ENCODE measurements around the gene LRMDA. TPM values are rescaled to one million over a fixed set of nuclear protein-coding genes. Genes with fewer than 3 reads are reported as not detected.

LRMDA gene
- total RNA-seq, 1 experiment from 2014 or later = 1.2 TPM

DNA sequence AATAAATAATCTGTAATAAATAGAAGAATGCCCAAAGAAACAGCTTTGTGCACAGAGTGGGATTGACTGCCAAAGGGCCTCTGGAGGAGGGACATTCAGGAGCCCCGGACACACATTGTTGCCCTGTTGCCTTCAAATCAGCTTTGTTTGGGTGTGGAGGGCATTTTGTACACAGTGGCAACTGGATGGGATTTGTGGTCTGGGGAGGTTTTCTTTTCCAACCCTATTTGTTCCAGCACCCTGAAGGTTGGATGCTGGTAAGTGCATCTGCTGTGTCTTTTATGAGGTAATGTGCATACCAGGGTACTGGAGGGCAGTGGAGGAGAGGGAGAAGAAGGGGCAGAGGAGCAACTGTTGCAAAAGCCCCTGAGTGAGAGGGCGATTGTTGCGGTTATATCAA is 6.3 kb downstream of the LRMDA start:
- ATAC-seq = no peak
- 0 out of 2 replicates have a peak, but pooled peaks cover 9% of the 10 kb centered on the region for H3K36me3 ChIP-seq (ENCODE audit: low read depth, low read length)
- H3K4me3 ChIP-seq (ENCODE audit: low read length) = no peak overlapping the region
- H3K9ac ChIP-seq (ENCODE audit: low read length) = no peak overlapping the region
- no peaks in the 10 kb centered on the region for H3F3A ChIP-seq (ENCODE audit: low read length, unreplicated experiment)
- no peak for DNase-seq
- no peak for TF ChIP-seq EZH2 (IDR thresholded peaks at IDR 0.05; ENCODE audit: low read length, unreplicated experiment)
- TF ChIP-seq EZH2phosphoT487 (IDR thresholded peaks at IDR 0.05; ENCODE audit: borderline replicate concordance, low read length) = no peak
- TF ChIP-seq, protein P1, sequence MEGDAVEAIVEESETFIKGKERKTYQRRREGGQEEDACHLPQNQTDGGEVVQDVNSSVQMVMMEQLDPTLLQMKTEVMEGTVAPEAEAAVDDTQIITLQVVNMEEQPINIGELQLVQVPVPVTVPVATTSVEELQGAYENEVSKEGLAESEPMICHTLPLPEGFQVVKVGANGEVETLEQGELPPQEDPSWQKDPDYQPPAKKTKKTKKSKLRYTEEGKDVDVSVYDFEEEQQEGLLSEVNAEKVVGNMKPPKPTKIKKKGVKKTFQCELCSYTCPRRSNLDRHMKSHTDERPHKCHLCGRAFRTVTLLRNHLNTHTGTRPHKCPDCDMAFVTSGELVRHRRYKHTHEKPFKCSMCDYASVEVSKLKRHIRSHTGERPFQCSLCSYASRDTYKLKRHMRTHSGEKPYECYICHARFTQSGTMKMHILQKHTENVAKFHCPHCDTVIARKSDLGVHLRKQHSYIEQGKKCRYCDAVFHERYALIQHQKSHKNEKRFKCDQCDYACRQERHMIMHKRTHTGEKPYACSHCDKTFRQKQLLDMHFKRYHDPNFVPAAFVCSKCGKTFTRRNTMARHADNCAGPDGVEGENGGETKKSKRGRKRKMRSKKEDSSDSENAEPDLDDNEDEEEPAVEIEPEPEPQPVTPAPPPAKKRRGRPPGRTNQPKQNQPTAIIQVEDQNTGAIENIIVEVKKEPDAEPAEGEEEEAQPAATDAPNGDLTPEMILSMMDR (conservative IDR thresholded peaks at IDR 0.05; ENCODE audit: low read depth, low read length) = no peak
- H3K27me3 ChIP-seq (ENCODE audit: low read length) = peaks cover 22% of the 10 kb centered on the region
- peaks cover 10% of the 10 kb centered on the region; the same call in 1 of the 2 replicates for H3K9me3 ChIP-seq (ENCODE audit: low read length)
- H4K20me1 ChIP-seq (ENCODE audit: low read length) = no peaks in the 10 kb centered on the region
- intact Hi-C loops (cut with micrococcal nuclease) = no loop called here
- H3K9me2 ChIP-seq (replicated peaks; ENCODE audit: low read length) = no peaks in the 10 kb centered on the region
- BruUV-seq (replicated peaks) = no TSS peak
- CTCF ChIA-PET = interaction anchor here (0.8 kb wide), 1 partner anchor 10 kb away, joined by 3 read pairs; no protein-coding TSS in a partner anchor
- no peak overlapping the region for H3K4me2 ChIP-seq (ENCODE audit: low read length)
- H2AFZ ChIP-seq (ENCODE audit: low read length) = no peak overlapping the region
- no peaks in the 10 kb centered on the region for H3K4me1 ChIP-seq (ENCODE audit: insufficient read depth, low read length)
- H3K79me2 ChIP-seq (ENCODE audit: low read length) = no peaks in the 10 kb centered on the region
- no peak overlapping the region for H3K27ac ChIP-seq (ENCODE audit: low read length)
- POLR2A ChIA-PET (ENCODE audit: unreplicated experiment) = no interaction called here

DNA sequence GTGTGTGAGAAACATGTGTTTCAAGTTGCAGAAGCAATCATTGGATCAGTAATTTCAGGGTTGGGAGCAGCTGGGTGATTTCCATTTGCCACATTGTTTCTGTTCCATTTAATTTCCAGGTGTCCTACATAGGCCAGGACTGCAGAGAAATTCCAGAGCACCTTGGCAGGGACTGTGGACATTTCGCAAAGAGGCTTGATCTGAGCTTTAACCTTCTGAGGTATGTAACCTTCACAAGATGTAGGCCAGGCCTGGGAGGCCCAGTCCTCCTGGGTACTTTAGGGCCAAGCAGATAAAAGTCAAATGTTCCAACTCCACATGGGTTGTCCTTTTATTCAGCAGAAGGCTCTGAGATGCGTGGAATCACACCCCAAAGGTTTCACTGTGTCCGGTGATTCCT is 6.9 kb downstream of the LRMDA start:
- H3K79me2 ChIP-seq (ENCODE audit: low read length) = no peaks in the 10 kb centered on the region
- H4K20me1 ChIP-seq (ENCODE audit: low read length) = no peaks in the 10 kb centered on the region
- BruUV-seq (replicated peaks) = no TSS peak
- no peak overlapping the region for H3K4me3 ChIP-seq (ENCODE audit: low read length)
- H3K4me1 ChIP-seq (ENCODE audit: insufficient read depth, low read length) = no peaks in the 10 kb centered on the region
- TF ChIP-seq, protein P1 (conservative IDR thresholded peaks at IDR 0.05; ENCODE audit: low read depth, low read length) = no peak
- TF ChIP-seq EZH2phosphoT487 (IDR thresholded peaks at IDR 0.05; ENCODE audit: borderline replicate concordance, low read length) = no peak
- TF ChIP-seq EZH2 (IDR thresholded peaks at IDR 0.05; ENCODE audit: low read length, unreplicated experiment) = no peak
- H3K27me3 ChIP-seq (ENCODE audit: low read length) = peaks cover 20% of the 10 kb centered on the region; the same call in 1 of the 2 replicates
- no peaks in the 10 kb centered on the region for H3K9me2 ChIP-seq (replicated peaks; ENCODE audit: low read length)
- DNase-seq (no peak), ATAC-seq (no peak)
- peaks cover 14% of the 10 kb centered on the region; the same call in 1 of the 2 replicates for H3K9me3 ChIP-seq (ENCODE audit: low read length)
- H3F3A ChIP-seq (ENCODE audit: low read length, unreplicated experiment) = no peaks in the 10 kb centered on the region
- CTCF ChIA-PET = no interaction called here
- no peak overlapping the region for H3K27ac ChIP-seq (ENCODE audit: low read length)
- no peak overlapping the region for H2AFZ ChIP-seq (ENCODE audit: low read length)
- intact Hi-C loops (cut with micrococcal nuclease) = no loop called here
- POLR2A ChIA-PET (ENCODE audit: unreplicated experiment) = no interaction called here
- H3K4me2 ChIP-seq (ENCODE audit: low read length) = no peak overlapping the region
- 0 out of 2 replicates have a peak, but pooled peaks cover 9% of the 10 kb centered on the region for H3K36me3 ChIP-seq (ENCODE audit: low read depth, low read length)
- H3K9ac ChIP-seq (ENCODE audit: low read length) = no peak overlapping the region

DNA sequence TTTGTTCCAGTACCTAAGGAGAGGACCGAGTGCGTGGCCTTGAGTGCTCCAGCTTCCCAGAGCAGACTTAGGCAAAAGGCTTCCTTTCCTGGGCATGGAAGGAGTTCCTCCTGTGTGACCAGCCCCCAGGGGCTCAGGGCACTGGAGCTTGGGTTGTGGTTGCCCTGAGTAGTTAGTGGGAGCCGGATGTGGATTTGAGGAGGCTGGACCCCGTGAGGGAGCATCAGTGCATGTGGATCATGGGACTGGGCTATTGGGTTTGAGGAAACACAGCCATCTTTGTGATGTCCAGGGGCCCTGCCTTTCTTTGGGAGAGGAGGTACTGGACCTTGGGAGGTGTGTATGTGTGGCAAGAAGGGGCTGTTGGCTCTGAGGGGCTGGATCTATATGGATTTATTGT is 8.4 kb downstream of the LRMDA start:
- no peaks in the 10 kb centered on the region for H3F3A ChIP-seq (ENCODE audit: low read length, unreplicated experiment)
- BruUV-seq (replicated peaks) = no TSS peak
- no peak for ATAC-seq

More for the DNA sequence above, 8.4 kb downstream of the LRMDA start:
- intact Hi-C loops (cut with micrococcal nuclease) = no loop called here
- Histone ChIP-seq H3K9me3 (ENCODE audit: low read length) (peaks cover 25% of the 10 kb centered on the region), H3K4me1 (ENCODE audit: insufficient read depth, low read length) (no peaks in the 10 kb centered on the region), H3K79me2 (ENCODE audit: low read length) (no peaks in the 10 kb centered on the region), H3K27me3 (ENCODE audit: low read length) (peaks cover 9% of the 10 kb centered on the region; the same call in 1 of the 2 replicates), H3K36me3 (ENCODE audit: low read depth, low read length) (peaks cover 16% of the 10 kb centered on the region; the same call in 1 of the 2 replicates), H2AFZ (ENCODE audit: low read length) (no peak overlapping the region), H4K20me1 (ENCODE audit: low read length) (no peaks in the 10 kb centered on the region), H3K9ac (ENCODE audit: low read length) (no peak overlapping the region), H3K4me2 (ENCODE audit: low read length) (no peak overlapping the region), H3K9me2 (replicated peaks; ENCODE audit: low read length) (no peaks in the 10 kb centered on the region), H3K4me3 (ENCODE audit: low read length) (no peak overlapping the region), H3K27ac (ENCODE audit: low read length) (no peak overlapping the region)
- CTCF ChIA-PET = no interaction called here
- TF ChIP-seq, protein P1 (conservative IDR thresholded peaks at IDR 0.05; ENCODE audit: low read depth, low read length) = no peak
- TF ChIP-seq EZH2phosphoT487 (IDR thresholded peaks at IDR 0.05; ENCODE audit: borderline replicate concordance, low read length) (no peak), EZH2 (IDR thresholded peaks at IDR 0.05; ENCODE audit: low read length, unreplicated experiment) (no peak)
- POLR2A ChIA-PET (ENCODE audit: unreplicated experiment) = no interaction called here
- no peak for DNase-seq
